GM23338 (cell line): Measurements from ENCODE around the gene EARS2. TPM values are rescaled to one million over a fixed set of nuclear protein-coding genes. Genes with fewer than 3 reads are reported as not detected.

Experiments used
- ATAC-seq: fragments of 200-7000 bp; cut with Tn5 transposase; 3 replicates; pipeline ENCODE4 v1.9.1; 2020
- DNase-seq: peaks from one replicate; pipeline ENCODE4 v3.0.0-alpha.2; 2015; ENCODE audit warnings: low spot score
- H2AFZ ChIP-seq: fragments of 200-600 bp; sonication (generic); 2 replicates; pipeline ENCODE4 v1.8.0; 2016; ENCODE audit warnings: antibody characterized with exemption, mild to moderate bottlenecking, moderate library complexity
- H3F3A ChIP-seq: fragments of 200-600 bp; sonication (generic); replicated peaks from 2 replicates; pipeline ENCODE4 v1.8.0; 2017; ENCODE audit warnings: antibody characterized with exemption, mixed run types, low read depth
- H3K27ac ChIP-seq: fragments of 200-600 bp; sonication (generic); 2 replicates; pipeline ENCODE4 v1.6.1; 2016; ENCODE audit warnings: low read depth
- H3K27me3 ChIP-seq: fragments of 200-600 bp; sonication (generic); 2 replicates; pipeline ENCODE4 v1.8.0; 2016; ENCODE audit warnings: mild to moderate bottlenecking, mixed run types, moderate library complexity; ENCODE audit not compliant: insufficient read depth
- H3K36me3 ChIP-seq: fragments of 200-600 bp; sonication (generic); 2 replicates; pipeline ENCODE4 v1.8.0; 2016; ENCODE audit warnings: mild to moderate bottlenecking; ENCODE audit not compliant: insufficient read depth
- H3K4me1 ChIP-seq: fragments of 200-600 bp; sonication (generic); 2 replicates; pipeline ENCODE4 v1.8.0; 2016; ENCODE audit warnings: mild to moderate bottlenecking, moderate library complexity; ENCODE audit not compliant: insufficient read depth
- H3K4me2 ChIP-seq: fragments of 200-600 bp; sonication (generic); 2 replicates; pipeline ENCODE4 v1.7.1; 2017; ENCODE audit warnings: mixed run types
- H3K4me3 ChIP-seq: fragments of 200-600 bp; sonication (generic); 2 replicates; pipeline ENCODE4 v1.6.1; 2016; ENCODE audit warnings: mixed run types
- H3K79me2 ChIP-seq: fragments of 200-600 bp; sonication (generic); replicated peaks from 2 replicates; pipeline ENCODE4 v1.8.0; 2017; ENCODE audit warnings: mild to moderate bottlenecking; ENCODE audit not compliant: insufficient read depth
- H3K9me2 ChIP-seq: fragments of 200-600 bp; sonication (generic); 2 replicates; pipeline ENCODE4 v1.8.0; 2017; ENCODE audit not compliant: insufficient read depth
- H4K20me1 ChIP-seq: fragments of 200-600 bp; sonication (generic); replicated peaks from 2 replicates; pipeline ENCODE4 v1.8.0; 2017; ENCODE audit warnings: mild to moderate bottlenecking; ENCODE audit not compliant: insufficient read depth
- H3K27ac Mint-ChIP-seq: 2 replicates; pipeline ENCODE4 v1.8.0; 2020; ENCODE audit warnings: inconsistent platforms, mild to moderate bottlenecking, moderate library complexity, mixed read lengths
- H3K27me3 Mint-ChIP-seq: 3 replicates; pipeline ENCODE4 v1.8.0; 2022; ENCODE audit warnings: low read depth, mild to moderate bottlenecking, moderate library complexity, mixed read lengths, inconsistent platforms; ENCODE audit not compliant: insufficient read depth, poor library complexity
- H3K36me3 Mint-ChIP-seq: 3 replicates; pipeline ENCODE4 v1.8.0; 2021; ENCODE audit warnings: low read depth, mild to moderate bottlenecking, inconsistent platforms, moderate library complexity, mixed read lengths
- H3K4me1 Mint-ChIP-seq: 3 replicates; pipeline ENCODE4 v1.8.0; 2020; ENCODE audit warnings: mild to moderate bottlenecking, inconsistent platforms, mixed read lengths
- H3K4me3 Mint-ChIP-seq: 3 replicates; pipeline ENCODE4 v1.8.0; 2021; ENCODE audit warnings: moderate library complexity, mild to moderate bottlenecking, inconsistent platforms, mixed read lengths
- H3K9me3 Mint-ChIP-seq: 3 replicates; pipeline ENCODE4 v1.8.0; 2020; ENCODE audit warnings: moderate library complexity, mild to moderate bottlenecking, inconsistent platforms, mixed read lengths
- CREB1 ChIP-seq: fragments of 250-450 bp; sonication (Bioruptor Pico); IDR thresholded peaks from 2 replicates; pipeline ENCODE4 v1.5.0; 2020; ENCODE audit warnings: low read depth, mild to moderate bottlenecking, moderate library complexity
- EZH2 ChIP-seq: fragments of 200-600 bp; sonication (generic); IDR thresholded peaks from one replicate; pipeline ENCODE4 v1.8.0; 2017; ENCODE audit warnings: antibody characterized with exemption, mild to moderate bottlenecking, low read depth; ENCODE audit not compliant: unreplicated experiment
- EZH2phosphoT487 ChIP-seq: fragments of 200-600 bp; sonication (generic); IDR thresholded peaks from one replicate; pipeline ENCODE4 v1.8.1; 2018; ENCODE audit warnings: antibody characterized with exemption; ENCODE audit not compliant: unreplicated experiment
- JUNB ChIP-seq: IDR thresholded peaks from one replicate; pipeline ENCODE4 v1.6.1; 2016; ENCODE audit warnings: antibody characterized with exemption; ENCODE audit not compliant: unreplicated experiment
- NANOG ChIP-seq: IDR thresholded peaks from 2 replicates; pipeline ENCODE4 v1.6.1; 2016; ENCODE audit warnings: antibody characterized with exemption, borderline replicate concordance
- POLR2AphosphoS5 ChIP-seq: IDR thresholded peaks from 2 replicates; pipeline ENCODE4 v1.6.1; 2016; ENCODE audit warnings: antibody characterized with exemption, low read depth
- STAT1 ChIP-seq: IDR thresholded peaks from one replicate; pipeline ENCODE4 v1.6.1; 2016; ENCODE audit warnings: antibody characterized with exemption; ENCODE audit not compliant: unreplicated experiment
- ZNF114 ChIP-seq: fragments of 250-450 bp; sonication (Bioruptor Pico); IDR thresholded peaks from 2 replicates; pipeline ENCODE4 v1.5.0; 2020; ENCODE audit warnings: mild to moderate bottlenecking, moderate library complexity
- ZNF331 ChIP-seq: fragments of 250-450 bp; sonication (Bioruptor Pico); IDR thresholded peaks from 2 replicates; pipeline ENCODE4 v1.5.0; 2020; ENCODE audit warnings: low read depth, mild to moderate bottlenecking, moderate library complexity
- polyA plus RNA-seq: library from polyadenylated mRNA; unstranded; fragments of >200 nt; fragmentation: Nextera tagmentation; extraction: Ambion mirVana; gene quantifications from 2 replicates; pipeline ENCODE4 v1.2.1, GENCODE V29; 2016
- total RNA-seq: library from RNA; depleted of rRNA; stranded (reverse); fragments of >200 nt; shearing (Covaris generic); gene quantifications from 2 replicates; pipeline ENCODE4 v1.2.3, GENCODE V29; 2014
- TF ChIP-seq, protein P1 (sequence below): IDR thresholded peaks from one replicate; pipeline ENCODE4 v1.6.1; 2018; ENCODE audit warnings: antibody characterized with exemption; ENCODE audit not compliant: unreplicated experiment
- TF ChIP-seq, protein P2 (sequence below): fragments of 250-450 bp; sonication (Bioruptor Pico); IDR thresholded peaks from 2 replicates; pipeline ENCODE4 v1.5.0; 2020; ENCODE audit warnings: mild to moderate bottlenecking, moderate library complexity
- TF ChIP-seq, protein P3 (sequence below): IDR thresholded peaks from 2 replicates; pipeline ENCODE4 v1.6.1; 2016; ENCODE audit warnings: antibody characterized with exemption
- TF ChIP-seq, protein P4 (sequence below), 2 experiments: fragments of 200-600 bp in 1 of 2; sonication (generic) in 1 of 2; conservative IDR thresholded peaks; 2 replicates each; pipeline versions ENCODE4 v1.5.1 to v1.6.1; 2016 to 2017; ENCODE audit warnings: antibody characterized with exemption in 2 of 2, low read depth in 2 of 2, mild to moderate bottlenecking in 2 of 2, moderate library complexity in 1 of 2

EARS2 gene
- total and polyA plus RNA-seq, 2 experiments from 2014 or later, result 22.6 to 89.1 TPM

DNA sequence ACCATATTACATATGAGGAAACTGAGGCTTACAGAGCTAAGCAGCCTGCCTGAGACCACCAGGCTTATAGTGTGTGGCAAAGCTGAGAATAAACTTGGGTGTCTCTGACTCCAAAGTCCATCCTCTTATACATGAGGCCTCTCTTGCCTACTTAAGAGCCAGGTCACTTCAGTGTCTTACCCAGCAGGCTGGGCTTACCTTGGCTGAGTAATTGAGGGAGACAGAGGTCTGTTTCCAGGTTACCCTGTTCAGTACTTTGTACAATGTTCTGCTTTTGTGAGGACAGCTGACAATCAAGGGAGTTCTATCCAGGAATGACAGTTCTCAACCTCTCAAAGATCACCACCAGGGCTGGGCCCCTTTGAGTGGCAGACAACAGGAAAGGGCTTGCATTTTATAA, 24.6 kb upstream of the EARS2 start:
- no peak overlapping the region for H3K27ac Mint-ChIP-seq
- TF ChIP-seq, protein P1, sequence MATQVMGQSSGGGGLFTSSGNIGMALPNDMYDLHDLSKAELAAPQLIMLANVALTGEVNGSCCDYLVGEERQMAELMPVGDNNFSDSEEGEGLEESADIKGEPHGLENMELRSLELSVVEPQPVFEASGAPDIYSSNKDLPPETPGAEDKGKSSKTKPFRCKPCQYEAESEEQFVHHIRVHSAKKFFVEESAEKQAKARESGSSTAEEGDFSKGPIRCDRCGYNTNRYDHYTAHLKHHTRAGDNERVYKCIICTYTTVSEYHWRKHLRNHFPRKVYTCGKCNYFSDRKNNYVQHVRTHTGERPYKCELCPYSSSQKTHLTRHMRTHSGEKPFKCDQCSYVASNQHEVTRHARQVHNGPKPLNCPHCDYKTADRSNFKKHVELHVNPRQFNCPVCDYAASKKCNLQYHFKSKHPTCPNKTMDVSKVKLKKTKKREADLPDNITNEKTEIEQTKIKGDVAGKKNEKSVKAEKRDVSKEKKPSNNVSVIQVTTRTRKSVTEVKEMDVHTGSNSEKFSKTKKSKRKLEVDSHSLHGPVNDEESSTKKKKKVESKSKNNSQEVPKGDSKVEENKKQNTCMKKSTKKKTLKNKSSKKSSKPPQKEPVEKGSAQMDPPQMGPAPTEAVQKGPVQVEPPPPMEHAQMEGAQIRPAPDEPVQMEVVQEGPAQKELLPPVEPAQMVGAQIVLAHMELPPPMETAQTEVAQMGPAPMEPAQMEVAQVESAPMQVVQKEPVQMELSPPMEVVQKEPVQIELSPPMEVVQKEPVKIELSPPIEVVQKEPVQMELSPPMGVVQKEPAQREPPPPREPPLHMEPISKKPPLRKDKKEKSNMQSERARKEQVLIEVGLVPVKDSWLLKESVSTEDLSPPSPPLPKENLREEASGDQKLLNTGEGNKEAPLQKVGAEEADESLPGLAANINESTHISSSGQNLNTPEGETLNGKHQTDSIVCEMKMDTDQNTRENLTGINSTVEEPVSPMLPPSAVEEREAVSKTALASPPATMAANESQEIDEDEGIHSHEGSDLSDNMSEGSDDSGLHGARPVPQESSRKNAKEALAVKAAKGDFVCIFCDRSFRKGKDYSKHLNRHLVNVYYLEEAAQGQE, result no peak
- TF ChIP-seq CREB1 (CRISPR knock-in tag), result no peak
- no peak for TF ChIP-seq NANOG
- no peak for TF ChIP-seq EZH2phosphoT487
- no peak for TF ChIP-seq POLR2AphosphoS5
- no peak for TF ChIP-seq STAT1
- TF ChIP-seq, protein P2, sequence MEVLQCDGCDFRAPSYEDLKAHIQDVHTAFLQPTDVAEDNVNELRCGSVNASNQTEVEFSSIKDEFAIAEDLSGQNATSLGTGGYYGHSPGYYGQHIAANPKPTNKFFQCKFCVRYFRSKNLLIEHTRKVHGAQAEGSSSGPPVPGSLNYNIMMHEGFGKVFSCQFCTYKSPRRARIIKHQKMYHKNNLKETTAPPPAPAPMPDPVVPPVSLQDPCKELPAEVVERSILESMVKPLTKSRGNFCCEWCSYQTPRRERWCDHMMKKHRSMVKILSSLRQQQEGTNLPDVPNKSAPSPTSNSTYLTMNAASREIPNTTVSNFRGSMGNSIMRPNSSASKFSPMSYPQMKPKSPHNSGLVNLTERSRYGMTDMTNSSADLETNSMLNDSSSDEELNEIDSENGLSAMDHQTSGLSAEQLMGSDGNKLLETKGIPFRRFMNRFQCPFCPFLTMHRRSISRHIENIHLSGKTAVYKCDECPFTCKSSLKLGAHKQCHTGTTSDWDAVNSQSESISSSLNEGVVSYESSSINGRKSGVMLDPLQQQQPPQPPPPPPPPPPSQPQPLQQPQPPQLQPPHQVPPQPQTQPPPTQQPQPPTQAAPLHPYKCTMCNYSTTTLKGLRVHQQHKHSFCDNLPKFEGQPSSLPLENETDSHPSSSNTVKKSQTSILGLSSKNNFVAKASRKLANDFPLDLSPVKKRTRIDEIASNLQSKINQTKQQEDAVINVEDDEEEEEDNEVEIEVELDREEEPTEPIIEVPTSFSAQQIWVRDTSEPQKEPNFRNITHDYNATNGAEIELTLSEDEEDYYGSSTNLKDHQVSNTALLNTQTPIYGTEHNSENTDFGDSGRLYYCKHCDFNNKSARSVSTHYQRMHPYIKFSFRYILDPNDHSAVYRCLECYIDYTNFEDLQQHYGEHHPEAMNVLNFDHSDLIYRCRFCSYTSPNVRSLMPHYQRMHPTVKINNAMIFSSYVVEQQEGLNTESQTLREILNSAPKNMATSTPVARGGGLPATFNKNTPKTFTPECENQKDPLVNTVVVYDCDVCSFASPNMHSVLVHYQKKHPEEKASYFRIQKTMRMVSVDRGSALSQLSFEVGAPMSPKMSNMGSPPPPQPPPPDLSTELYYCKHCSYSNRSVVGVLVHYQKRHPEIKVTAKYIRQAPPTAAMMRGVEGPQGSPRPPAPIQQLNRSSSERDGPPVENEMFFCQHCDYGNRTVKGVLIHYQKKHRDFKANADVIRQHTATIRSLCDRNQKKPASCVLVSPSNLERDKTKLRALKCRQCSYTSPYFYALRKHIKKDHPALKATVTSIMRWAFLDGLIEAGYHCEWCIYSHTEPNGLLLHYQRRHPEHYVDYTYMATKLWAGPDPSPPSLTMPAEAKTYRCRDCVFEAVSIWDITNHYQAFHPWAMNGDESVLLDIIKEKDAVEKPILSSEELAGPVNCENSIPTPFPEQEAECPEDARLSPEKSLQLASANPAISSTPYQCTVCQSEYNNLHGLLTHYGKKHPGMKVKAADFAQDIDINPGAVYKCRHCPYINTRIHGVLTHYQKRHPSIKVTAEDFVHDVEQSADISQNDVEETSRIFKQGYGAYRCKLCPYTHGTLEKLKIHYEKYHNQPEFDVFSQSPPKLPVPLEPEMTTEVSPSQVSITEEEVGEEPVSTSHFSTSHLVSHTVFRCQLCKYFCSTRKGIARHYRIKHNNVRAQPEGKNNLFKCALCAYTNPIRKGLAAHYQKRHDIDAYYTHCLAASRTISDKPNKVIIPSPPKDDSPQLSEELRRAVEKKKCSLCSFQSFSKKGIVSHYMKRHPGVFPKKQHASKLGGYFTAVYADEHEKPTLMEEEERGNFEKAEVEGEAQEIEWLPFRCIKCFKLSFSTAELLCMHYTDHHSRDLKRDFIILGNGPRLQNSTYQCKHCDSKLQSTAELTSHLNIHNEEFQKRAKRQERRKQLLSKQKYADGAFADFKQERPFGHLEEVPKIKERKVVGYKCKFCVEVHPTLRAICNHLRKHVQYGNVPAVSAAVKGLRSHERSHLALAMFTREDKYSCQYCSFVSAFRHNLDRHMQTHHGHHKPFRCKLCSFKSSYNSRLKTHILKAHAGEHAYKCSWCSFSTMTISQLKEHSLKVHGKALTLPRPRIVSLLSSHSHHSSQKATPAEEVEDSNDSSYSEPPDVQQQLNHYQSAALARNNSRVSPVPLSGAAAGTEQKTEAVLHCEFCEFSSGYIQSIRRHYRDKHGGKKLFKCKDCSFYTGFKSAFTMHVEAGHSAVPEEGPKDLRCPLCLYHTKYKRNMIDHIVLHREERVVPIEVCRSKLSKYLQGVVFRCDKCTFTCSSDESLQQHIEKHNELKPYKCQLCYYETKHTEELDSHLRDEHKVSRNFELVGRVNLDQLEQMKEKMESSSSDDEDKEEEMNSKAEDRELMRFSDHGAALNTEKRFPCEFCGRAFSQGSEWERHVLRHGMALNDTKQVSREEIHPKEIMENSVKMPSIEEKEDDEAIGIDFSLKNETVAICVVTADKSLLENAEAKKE, result no peak
- TF ChIP-seq JUNB, result no peak
- TF ChIP-seq ZNF114, result no peak
- TF ChIP-seq ZNF331 (CRISPR knock-in tag), result no peak
- TF ChIP-seq, protein P3, sequence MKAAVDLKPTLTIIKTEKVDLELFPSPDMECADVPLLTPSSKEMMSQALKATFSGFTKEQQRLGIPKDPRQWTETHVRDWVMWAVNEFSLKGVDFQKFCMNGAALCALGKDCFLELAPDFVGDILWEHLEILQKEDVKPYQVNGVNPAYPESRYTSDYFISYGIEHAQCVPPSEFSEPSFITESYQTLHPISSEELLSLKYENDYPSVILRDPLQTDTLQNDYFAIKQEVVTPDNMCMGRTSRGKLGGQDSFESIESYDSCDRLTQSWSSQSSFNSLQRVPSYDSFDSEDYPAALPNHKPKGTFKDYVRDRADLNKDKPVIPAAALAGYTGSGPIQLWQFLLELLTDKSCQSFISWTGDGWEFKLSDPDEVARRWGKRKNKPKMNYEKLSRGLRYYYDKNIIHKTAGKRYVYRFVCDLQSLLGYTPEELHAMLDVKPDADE, result no peak
- TF ChIP-seq EZH2, result no peak
- TF ChIP-seq, protein P4, sequence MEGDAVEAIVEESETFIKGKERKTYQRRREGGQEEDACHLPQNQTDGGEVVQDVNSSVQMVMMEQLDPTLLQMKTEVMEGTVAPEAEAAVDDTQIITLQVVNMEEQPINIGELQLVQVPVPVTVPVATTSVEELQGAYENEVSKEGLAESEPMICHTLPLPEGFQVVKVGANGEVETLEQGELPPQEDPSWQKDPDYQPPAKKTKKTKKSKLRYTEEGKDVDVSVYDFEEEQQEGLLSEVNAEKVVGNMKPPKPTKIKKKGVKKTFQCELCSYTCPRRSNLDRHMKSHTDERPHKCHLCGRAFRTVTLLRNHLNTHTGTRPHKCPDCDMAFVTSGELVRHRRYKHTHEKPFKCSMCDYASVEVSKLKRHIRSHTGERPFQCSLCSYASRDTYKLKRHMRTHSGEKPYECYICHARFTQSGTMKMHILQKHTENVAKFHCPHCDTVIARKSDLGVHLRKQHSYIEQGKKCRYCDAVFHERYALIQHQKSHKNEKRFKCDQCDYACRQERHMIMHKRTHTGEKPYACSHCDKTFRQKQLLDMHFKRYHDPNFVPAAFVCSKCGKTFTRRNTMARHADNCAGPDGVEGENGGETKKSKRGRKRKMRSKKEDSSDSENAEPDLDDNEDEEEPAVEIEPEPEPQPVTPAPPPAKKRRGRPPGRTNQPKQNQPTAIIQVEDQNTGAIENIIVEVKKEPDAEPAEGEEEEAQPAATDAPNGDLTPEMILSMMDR (conservative IDR thresholded peaks at IDR 0.05; ENCODE audit: low read depth in 2 of 2), result no peak
- no peaks in the 10 kb centered on the region for H3K4me1 ChIP-seq
- 0 out of 2 replicates have a peak, but pooled peaks cover 7% of the 10 kb centered on the region for H3F3A ChIP-seq
- H3K79me2 ChIP-seq, result peaks cover 10% of the 10 kb centered on the region
- H3K27ac ChIP-seq, result no peak overlapping the region
- H3K4me3 ChIP-seq, result no peak overlapping the region
- H3K36me3 ChIP-seq, result peaks cover 28% of the 10 kb centered on the region
- ATAC-seq (no peak), DNase-seq (no peak)
- H3K4me2 ChIP-seq, result no peak overlapping the region
- H3K4me1 Mint-ChIP-seq, result no peaks in the 10 kb centered on the region
- no peak overlapping the region for H3K4me3 Mint-ChIP-seq
- H3K27me3 Mint-ChIP-seq, result peaks cover 7% of the 10 kb centered on the region
- H3K9me2 ChIP-seq, result no peaks in the 10 kb centered on the region
- no peaks in the 10 kb centered on the region for H3K27me3 ChIP-seq
- H3K9me3 Mint-ChIP-seq, result no peaks in the 10 kb centered on the region
- H2AFZ ChIP-seq, result no peak overlapping the region
- peaks cover 17% of the 10 kb centered on the region for H4K20me1 ChIP-seq
- peaks cover 58% of the 10 kb centered on the region for H3K36me3 Mint-ChIP-seq
